Caco-2 (cell line): ENCODE data around the gene PARVB. TPM values are rescaled to one million over a fixed set of nuclear protein-coding genes. Genes with fewer than 3 reads are reported as not detected.

Experiments
- BruUV-seq: library from RNA; stranded (reverse); fragments of 400-500 nt; replicated peaks from 2 replicates; lab custom pipeline; 2021; lab: Mats Ljungman, UMichigan
- CTCF ChIA-PET: fragments of 300-600 bp; sonication (Branson Sonifier 250); formaldehyde crosslinking; loops from one replicate; lab custom pipeline; 2022; ENCODE audit warnings: antibody characterized with exemption; lab: Charles Lee
- POLR2A ChIA-PET: fragments of 300-600 bp; sonication (Branson Sonifier 250); formaldehyde crosslinking; loops from one replicate; lab custom pipeline; 2022; ENCODE audit warnings: antibody characterized with exemption; lab: Charles Lee
- DNase-seq, 2 experiments: peaks; one replicate each; pipeline versions ENCODE4 v3.0.0 to v3.0.0-alpha.2; 2020 to 2022
- H3K27me3 ChIP-seq: replicated peaks from 2 replicates; pipeline ENCODE4 v1.6.0; 2011; ENCODE audit warnings: low read length; ENCODE audit not compliant: control insufficient read depth, insufficient read depth
- H3K36me3 ChIP-seq: 2 replicates; pipeline ENCODE4 v1.5.1; 2011; ENCODE audit warnings: low read length; ENCODE audit not compliant: control insufficient read depth, insufficient read depth
- H3K4me1 ChIP-seq: fragments of 250-450 bp; sonication (Bioruptor Pico); 2 replicates; pipeline ENCODE4 v1.5.1; 2020; ENCODE audit warnings: mild to moderate bottlenecking
- H3K4me3 ChIP-seq: 2 replicates; pipeline ENCODE4 v1.5.1; 2011; ENCODE audit warnings: low read depth, mild to moderate bottlenecking, control low read depth, low read length
- H3K9me3 ChIP-seq: fragments of 250-450 bp; sonication (Bioruptor Pico); 2 replicates; pipeline ENCODE4 v1.5.1; 2020; ENCODE audit warnings: mild to moderate bottlenecking, moderate library complexity
- H3K27ac Mint-ChIP-seq: one replicate; pipeline ENCODE4 v1.8.0; 2022; ENCODE audit warnings: mixed read lengths; ENCODE audit not compliant: unreplicated experiment
- H3K27me3 Mint-ChIP-seq: one replicate; pipeline ENCODE4 v1.8.0; 2022; ENCODE audit warnings: mixed read lengths; ENCODE audit not compliant: insufficient read depth, unreplicated experiment
- H3K36me3 Mint-ChIP-seq: one replicate; pipeline ENCODE4 v1.8.0; 2022; ENCODE audit warnings: mild to moderate bottlenecking, mixed read lengths; ENCODE audit not compliant: insufficient read depth, unreplicated experiment
- H3K4me1 Mint-ChIP-seq: one replicate; pipeline ENCODE4 v1.8.0; 2022; ENCODE audit warnings: low read depth, mixed read lengths; ENCODE audit not compliant: unreplicated experiment
- H3K4me3 Mint-ChIP-seq: one replicate; pipeline ENCODE4 v1.8.0; 2022; ENCODE audit warnings: mild to moderate bottlenecking, moderate library complexity, mixed read lengths; ENCODE audit not compliant: unreplicated experiment
- H3K9me3 Mint-ChIP-seq: one replicate; pipeline ENCODE4 v1.8.0; 2022; ENCODE audit warnings: mixed read lengths; ENCODE audit not compliant: unreplicated experiment
- intact Hi-C: fragments of 100-400 bp; cut with micrococcal nuclease; formaldehyde crosslinking; loops from one replicate; pipeline ENCODE4 v1.10.0; 2022; ENCODE audit not compliant: unreplicated experiment
- total RNA-seq: library from RNA; stranded (reverse); gene quantifications from 2 replicates; pipeline ENCODE4 v1.2.3, GENCODE V29; 2022
- TF ChIP-seq, protein P1 (sequence below), 2 experiments: fragments of 200-600 bp in 1 of 2; IDR thresholded peaks; 1 replicate in 1 of 2; 2 replicates in 1 of 2; pipeline versions ENCODE4 v1.5.1 to v1.8.0; 2011 to 2022; ENCODE audit warnings: antibody characterized with exemption in 1 of 2, control low read depth in 1 of 2, inconsistent platforms in 1 of 2, low read depth in 1 of 2, low read length in 1 of 2, mild to moderate bottlenecking in 1 of 2, moderate library complexity in 1 of 2; ENCODE audit not compliant: insufficient read depth in 1 of 2, severe bottlenecking in 1 of 2, unreplicated experiment in 1 of 2

PARVB gene
- total RNA-seq, 1 experiment from 2014 or later, result 28.8 TPM

DNA sequence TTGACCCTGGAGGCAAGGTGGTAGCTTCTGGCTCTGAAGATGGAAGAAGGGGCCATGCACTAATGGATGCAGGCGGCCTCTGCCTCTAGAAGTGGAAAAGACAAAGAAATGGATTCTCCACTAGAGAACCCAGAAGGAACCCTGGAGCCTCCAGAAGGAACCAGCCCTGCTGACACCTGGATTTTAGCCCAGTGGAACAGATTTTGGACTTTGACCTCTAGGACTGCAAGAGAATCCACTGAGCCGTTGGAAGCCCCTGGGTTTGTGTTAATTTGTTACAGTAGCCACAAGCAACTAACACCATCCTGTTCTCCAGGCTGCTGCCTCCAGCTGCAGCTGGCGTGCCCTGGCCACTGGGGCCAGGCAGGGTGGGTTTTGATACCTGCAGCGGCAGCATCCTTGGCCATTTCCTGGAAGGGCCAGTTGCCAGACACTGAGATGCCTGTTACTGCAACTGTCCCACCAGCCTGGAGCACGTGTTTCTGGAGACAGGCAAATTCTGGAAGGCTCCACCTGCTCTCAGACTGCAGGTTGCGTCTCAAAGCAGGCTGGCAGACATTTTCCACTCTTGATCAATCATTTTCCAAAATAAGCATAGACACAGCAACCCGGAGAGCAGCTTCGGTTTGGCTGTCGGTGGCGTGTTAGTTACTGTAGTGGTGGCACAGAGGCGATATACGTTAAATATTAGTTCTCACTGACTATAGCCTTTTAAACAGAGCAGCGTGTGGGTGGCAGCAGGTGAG lies 79.8 kb downstream of the PARVB start:
- Mint-ChIP-seq H3K4me3 (no peak overlapping the region), H3K27me3 (no peaks in the 10 kb centered on the region), H3K27ac (no peak overlapping the region), H3K4me1 (no peaks in the 10 kb centered on the region), H3K36me3 (no peaks in the 10 kb centered on the region), H3K9me3 (no peaks in the 10 kb centered on the region)
- no peaks in the 10 kb centered on the region for H3K9me3 ChIP-seq
- no peaks in the 10 kb centered on the region for H3K27me3 ChIP-seq
- H3K4me3 ChIP-seq, result no peak overlapping the region
- intact Hi-C loops, result no loop called here
- ChIA-PET POLR2A (no interaction called here), CTCF (interaction anchor here (1.1 kb wide), 1 partner anchor 111 kb away, joined by 3 read pairs; no protein-coding TSS in a partner anchor)
- no TSS peak for BruUV-seq
- TF ChIP-seq, protein P1, sequence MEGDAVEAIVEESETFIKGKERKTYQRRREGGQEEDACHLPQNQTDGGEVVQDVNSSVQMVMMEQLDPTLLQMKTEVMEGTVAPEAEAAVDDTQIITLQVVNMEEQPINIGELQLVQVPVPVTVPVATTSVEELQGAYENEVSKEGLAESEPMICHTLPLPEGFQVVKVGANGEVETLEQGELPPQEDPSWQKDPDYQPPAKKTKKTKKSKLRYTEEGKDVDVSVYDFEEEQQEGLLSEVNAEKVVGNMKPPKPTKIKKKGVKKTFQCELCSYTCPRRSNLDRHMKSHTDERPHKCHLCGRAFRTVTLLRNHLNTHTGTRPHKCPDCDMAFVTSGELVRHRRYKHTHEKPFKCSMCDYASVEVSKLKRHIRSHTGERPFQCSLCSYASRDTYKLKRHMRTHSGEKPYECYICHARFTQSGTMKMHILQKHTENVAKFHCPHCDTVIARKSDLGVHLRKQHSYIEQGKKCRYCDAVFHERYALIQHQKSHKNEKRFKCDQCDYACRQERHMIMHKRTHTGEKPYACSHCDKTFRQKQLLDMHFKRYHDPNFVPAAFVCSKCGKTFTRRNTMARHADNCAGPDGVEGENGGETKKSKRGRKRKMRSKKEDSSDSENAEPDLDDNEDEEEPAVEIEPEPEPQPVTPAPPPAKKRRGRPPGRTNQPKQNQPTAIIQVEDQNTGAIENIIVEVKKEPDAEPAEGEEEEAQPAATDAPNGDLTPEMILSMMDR (IDR thresholded peaks at IDR 0.05; ENCODE audit: insufficient read depth in 1 of 2, low read depth in 1 of 2, low read length in 1 of 2, severe bottlenecking in 1 of 2, unreplicated experiment in 1 of 2), result no peak
- no peak for DNase-seq
- no peaks in the 10 kb centered on the region for H3K4me1 ChIP-seq
- H3K36me3 ChIP-seq, result no peaks in the 10 kb centered on the region

DNA sequence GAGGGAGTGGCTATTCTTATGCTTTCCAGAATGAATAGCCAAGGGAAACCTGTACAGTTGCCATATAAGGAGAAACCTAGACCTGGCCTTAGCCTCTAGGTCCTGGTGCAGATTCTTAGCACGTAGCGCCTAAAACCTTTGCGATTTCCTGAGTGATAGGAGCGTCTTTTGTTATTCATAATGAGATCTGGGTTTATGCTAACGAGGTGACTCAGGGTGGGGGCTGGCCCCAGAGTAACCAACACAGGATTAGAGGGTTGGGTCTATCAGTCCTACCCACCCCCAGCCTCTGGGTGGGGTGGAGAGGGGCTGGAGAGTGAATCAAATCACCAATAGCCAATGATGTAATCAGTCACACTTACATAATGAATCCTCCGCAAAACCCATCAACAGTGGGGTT lies 83.2 kb downstream of the PARVB start:
- H3K36me3 ChIP-seq, result no peaks in the 10 kb centered on the region
- H3K4me1 ChIP-seq, result no peaks in the 10 kb centered on the region
- Mint-ChIP-seq H3K4me3 (no peak overlapping the region), H3K36me3 (no peaks in the 10 kb centered on the region), H3K27me3 (no peaks in the 10 kb centered on the region), H3K4me1 (no peaks in the 10 kb centered on the region), H3K9me3 (no peaks in the 10 kb centered on the region), H3K27ac (no peak overlapping the region)
- ChIA-PET CTCF (no interaction called here), POLR2A (no interaction called here)
- intact Hi-C loops, result no loop called here
- no TSS peak for BruUV-seq
- no peaks in the 10 kb centered on the region for H3K27me3 ChIP-seq
- DNase-seq, result no peak
- H3K9me3 ChIP-seq, result no peaks in the 10 kb centered on the region
- no peak overlapping the region for H3K4me3 ChIP-seq
- TF ChIP-seq, protein P1 (IDR thresholded peaks at IDR 0.05; ENCODE audit: insufficient read depth in 1 of 2, low read depth in 1 of 2, low read length in 1 of 2, severe bottlenecking in 1 of 2, unreplicated experiment in 1 of 2), result no peak

DNA sequence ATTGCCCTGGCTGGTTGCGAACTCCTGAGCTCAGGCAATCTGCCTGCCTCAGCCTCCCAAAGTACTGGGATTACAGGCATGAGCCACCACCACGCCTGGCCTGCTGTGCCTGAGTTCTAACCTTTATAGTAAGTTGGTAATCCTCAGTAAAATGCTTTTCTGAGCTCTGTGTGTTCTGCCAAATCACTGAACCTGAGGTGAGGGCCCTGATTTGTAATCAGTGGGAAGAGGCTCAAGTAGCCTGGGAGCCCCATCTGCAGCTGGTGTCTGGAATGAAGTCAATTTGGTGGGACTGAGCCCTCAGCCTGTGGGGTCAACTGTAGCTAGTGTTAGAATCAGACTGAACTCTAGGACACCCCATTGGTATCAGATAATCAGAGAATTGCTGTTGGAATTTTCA lies 84.0 kb downstream of the PARVB start:
- Histone ChIP-seq H3K9me3 (no peaks in the 10 kb centered on the region), H3K4me3 (no peak overlapping the region), H3K36me3 (no peaks in the 10 kb centered on the region), H3K4me1 (no peaks in the 10 kb centered on the region), H3K27me3 (no peaks in the 10 kb centered on the region)
- ChIA-PET POLR2A (no interaction called here), CTCF (no interaction called here)
- Mint-ChIP-seq H3K27ac (no peak overlapping the region), H3K27me3 (no peaks in the 10 kb centered on the region), H3K9me3 (no peaks in the 10 kb centered on the region), H3K4me1 (no peaks in the 10 kb centered on the region), H3K36me3 (no peaks in the 10 kb centered on the region), H3K4me3 (no peak overlapping the region)
- no TSS peak for BruUV-seq
- TF ChIP-seq, protein P1 (IDR thresholded peaks at IDR 0.05; ENCODE audit: insufficient read depth in 1 of 2, low read depth in 1 of 2, low read length in 1 of 2, severe bottlenecking in 1 of 2, unreplicated experiment in 1 of 2), result no peak
- DNase-seq, result no peak
- intact Hi-C loops, result no loop called here
